GM18868 (cell line): Measurements from ENCODE around the gene IFT27.

ENCODE experiments used
- ATAC-seq: cut with Tn5 transposase; IDR thresholded peaks from one replicate; pipeline ENCODE4 v1.9.1; 2021; ENCODE audit warnings: mild to moderate bottlenecking, moderate library complexity; ENCODE audit not compliant: unreplicated experiment

IFT27 gene

GRCh38 chr22:36727927-36728488 is 47.9 kb downstream of the IFT27 start:
- no peak for ATAC-seq

- ATAC-seq = no peak
Observed at GRCh38 chr22:36727110-36727509, 48.8 kb downstream of the IFT27 start.

DNA sequence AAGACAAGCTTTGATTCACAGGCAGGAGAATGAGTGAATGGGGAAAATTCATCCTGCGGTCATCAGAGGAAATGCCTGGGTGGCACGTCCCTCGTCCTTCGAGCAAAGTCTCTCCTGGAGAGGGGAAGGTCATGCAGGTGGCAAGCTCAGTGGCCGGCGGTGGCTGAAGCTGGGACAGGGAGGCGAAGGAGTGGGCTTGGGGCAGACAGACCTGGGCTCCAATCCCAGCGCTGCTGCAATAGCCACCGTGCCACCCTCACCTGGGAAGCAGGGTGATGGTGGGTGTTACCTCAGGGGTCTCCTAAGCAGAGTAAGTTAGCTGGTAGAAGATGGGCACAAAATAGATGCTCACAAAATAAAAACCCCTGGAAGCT is 49.9 kb downstream of the IFT27 start:
- ATAC-seq = no peak

- ATAC-seq = no peak
Observed at GRCh38 chr22:36725366-36726006, 50.4 kb downstream of the IFT27 start.

DNA sequence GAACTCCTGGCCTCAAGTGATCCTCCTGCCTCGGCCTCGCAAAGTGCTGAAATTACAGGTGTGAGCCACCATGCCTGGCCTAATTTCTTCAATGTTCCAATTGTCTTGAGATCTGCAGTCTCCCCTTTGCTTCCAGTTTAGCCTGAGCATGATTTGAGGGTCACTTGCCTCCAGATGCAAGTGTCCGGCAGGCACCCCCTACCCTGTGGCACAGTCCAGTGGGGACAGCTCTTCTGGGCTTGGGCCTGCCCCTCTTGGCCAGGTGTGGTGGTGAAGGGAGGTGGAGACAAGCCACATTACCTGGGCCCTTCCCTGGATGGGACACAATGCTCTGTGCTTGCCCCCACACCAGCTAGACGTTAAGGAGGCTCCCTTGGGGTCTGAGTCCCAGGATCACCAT is 51.1 kb downstream of the IFT27 start:
- ATAC-seq = no peak

- ATAC-seq = no peak
Observed at GRCh38 chr22:36722055-36722454, 53.9 kb downstream of the IFT27 start.

DNA sequence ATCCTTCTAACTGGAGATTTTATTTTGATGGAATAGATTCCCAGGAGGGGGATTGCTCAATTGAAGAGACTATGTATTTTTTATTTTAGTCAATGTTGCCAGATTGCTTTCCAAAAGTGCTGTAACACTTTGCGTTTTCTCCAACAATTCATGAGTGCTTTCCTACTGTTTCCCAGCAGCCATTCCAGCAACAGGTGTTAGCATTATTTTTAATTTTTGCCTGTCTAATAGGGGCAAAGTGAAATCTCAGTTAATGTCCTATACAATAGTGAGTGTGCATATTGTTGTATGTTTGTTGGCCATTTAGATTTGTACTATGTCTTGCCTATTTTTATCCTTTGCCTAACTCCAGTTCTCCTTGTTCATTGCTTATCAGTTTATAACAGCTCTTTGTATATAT is 60.3 kb downstream of the IFT27 start:
- no peak for ATAC-seq

GRCh38 chr22:36714110-36714509 is 61.8 kb downstream of the IFT27 start:
- ATAC-seq = no peak

- no peak for ATAC-seq
Observed at GRCh38 chr22:36713436-36713835, 62.5 kb downstream of the IFT27 start.
